Left kidney (tissue), 2 donors: ENCODE results near the gene PRRC2C. TPM values are rescaled to one million over a fixed set of nuclear protein-coding genes. Genes with fewer than 3 reads are reported as not detected.
"Not testable (repeated sequence)": the region's sequence is repeated elsewhere in the genome, so short reads cannot be mapped to it uniquely, and the experiment has no call there.

ENCODE experiments used
- DNase-seq: peaks from one replicate; pipeline ENCODE4 v3.0.0-alpha.2; 2013
- polyA plus RNA-seq: library from polyadenylated mRNA; unstranded; fragments of 120-200 nt; gene quantifications from one replicate; pipeline ENCODE4 v1.2.1, GENCODE V29; 2013; ENCODE audit not compliant: insufficient read length

Gene PRRC2C
- polyA plus RNA-seq, 1 donor: 153 TPM

DNA sequence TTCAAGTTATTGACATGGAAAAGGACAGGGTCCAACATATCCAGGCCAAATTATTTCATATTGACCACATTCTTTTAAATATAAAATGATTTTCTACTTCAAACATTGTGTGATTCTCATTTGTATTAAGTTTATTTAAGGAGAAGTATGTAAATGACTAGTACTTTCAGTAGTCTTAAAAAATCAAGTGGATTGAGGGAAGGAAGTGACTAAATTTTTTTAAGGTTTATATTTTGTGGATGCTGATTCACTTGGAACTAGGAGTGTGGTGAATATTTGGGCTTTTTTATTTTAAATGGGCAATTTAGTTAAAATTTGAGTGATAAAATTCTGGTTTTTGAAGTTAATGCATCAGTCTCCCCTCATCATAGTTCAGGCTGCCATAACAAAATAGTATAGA lies 10.1 kb downstream of the PRRC2C start:
- no peak for DNase-seq

DNA sequence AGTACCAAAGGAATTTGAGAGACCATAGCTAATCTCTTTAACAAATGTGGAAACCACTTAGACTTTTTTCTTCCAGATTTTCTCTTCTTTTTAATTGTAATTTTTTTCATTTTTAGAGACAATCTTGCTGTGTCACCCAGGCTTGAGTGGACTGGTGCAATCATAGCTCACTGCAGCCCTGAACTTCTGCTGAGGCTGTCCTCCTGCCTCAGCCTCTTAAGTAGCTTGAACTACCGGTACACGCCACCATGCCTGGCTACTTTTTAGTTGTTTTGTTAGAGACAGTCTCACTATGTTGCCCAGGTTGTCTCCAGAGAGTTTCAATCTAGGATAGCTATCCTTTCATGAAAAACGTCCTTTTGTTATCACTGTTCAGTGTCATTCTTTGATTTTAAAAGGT lies 15.0 kb downstream of the PRRC2C start:
- no peak for DNase-seq

DNA sequence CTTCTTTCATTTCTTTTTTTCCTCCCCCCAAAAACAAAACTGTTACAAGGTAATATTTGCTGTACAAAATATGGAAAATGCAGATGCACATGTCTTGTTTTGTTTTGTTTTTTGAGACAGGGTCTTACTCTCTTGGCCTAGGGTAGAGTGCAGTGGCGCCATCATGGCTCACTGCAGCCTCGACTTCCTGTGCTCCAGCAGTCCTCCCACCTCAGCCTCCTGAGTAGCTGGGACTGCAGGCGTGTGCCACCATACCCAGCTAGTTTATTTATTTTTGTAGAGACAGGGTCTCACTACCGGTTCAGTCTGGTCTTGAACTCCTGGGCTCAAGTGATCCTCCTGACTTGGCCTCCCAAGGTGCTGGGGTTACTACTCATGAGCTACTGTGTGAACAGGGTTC lies 15.5 kb downstream of the PRRC2C start:
- DNase-seq: no peak

DNA sequence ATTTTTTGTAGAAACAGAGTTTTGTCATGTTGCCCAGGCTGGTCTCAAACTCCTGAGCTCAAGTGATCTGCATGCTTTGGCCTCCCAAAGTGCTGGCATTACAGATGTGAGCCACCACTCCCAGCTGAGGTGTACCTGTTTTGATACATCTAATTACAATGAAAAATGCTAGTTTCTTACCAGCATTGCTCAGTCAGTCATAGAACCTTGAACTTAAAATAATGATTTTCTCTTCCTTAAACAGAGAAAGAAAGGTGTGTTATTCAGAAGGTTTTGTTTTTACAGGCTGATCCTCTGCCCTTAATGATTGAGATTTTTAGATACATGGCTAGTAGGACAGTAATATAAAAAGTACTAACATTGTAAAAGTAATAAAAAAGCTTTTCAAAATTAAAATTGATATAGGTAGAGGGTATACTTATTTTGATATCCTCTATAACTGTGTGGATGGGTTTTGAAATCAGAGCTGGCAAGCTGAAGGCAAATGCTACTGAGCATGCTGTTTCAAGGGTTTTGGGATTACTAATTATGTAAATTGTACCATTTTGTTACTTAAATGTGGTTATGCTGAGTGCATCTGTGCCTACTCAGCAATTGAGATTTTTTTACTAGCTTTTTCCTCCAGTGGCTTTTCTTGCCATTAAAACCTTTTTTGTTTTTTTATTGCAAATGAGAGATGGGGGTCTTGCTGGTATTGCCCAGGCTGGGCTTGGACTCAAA lies 16.1 kb downstream of the PRRC2C start:
- DNase-seq: no peak

DNA sequence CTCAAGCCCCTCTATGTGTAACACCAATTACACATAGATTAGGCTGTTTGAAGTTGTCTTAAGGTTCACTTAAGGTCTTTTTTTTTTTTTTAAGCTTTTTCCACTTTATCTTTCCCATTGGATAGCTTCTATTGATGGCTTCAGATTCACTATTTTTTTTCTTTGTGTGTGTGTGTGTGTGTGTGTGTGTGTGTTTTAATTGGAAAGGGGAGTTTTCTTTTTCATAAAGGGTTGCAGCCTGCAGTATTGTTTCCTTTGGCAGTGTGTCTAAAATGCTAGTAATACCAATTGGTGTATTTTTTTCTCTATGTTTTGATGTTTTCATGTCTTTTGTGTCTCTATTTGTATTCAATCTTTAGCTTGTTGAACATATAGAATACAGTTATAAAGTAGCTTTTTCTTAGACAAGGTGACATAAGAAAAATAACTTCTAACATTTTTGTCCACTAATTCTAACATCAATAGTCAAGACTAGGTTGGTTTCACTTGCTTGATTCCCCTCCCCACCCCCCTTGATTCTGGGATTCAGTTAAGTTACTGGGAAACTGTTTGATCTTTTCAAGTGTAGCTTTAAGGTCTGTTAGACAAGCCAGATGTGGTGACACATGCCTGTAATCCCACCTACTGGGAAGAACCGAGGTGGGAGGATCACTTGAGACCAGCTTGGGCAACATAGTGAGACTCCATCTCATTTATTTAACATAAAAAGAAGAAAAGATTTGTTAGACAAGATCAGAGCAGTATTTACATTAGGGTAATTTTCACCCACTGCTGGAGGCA lies 21.4 kb downstream of the PRRC2C start:
- DNase-seq: no peak

DNA sequence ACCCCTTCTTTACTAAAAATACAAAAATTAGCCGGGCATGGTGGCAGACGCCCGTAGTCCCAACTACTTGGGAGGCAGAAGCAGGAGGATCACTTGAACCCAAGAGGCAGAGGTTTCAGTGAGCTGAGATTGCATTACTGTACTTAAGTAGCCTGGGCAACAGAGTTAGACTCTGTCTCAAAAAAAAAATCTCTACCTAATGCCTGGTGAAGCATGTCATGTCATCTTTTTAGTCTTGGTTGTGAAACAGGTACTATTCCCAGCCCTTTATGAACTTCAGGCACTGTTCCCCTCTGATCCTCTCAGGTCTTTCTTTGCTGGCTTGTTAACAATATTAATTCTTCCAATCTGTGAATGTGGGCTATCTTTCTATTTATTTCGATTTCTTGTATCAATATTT lies 22.1 kb downstream of the PRRC2C start:
- no peak for DNase-seq

DNA sequence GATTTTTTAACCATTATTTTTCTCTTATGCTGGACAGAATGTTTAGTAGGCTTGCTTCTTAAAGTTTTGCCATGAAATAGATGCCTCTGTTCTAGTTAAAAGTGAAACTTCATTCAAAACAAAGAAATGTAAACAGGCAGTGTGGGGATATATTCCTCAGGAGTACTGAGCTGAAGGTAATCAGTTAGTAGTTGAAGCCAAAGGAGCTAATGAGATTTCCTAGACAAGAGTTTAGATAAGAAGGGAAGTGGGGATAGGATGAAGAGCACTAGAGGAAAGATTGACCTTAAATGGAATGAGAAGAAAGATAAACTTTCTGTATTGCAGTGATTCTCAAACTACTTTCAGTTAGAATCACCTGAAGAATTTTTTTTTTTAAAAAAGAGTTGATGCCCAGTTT lies 23.9 kb downstream of the PRRC2C start:
- no peak for DNase-seq

DNA sequence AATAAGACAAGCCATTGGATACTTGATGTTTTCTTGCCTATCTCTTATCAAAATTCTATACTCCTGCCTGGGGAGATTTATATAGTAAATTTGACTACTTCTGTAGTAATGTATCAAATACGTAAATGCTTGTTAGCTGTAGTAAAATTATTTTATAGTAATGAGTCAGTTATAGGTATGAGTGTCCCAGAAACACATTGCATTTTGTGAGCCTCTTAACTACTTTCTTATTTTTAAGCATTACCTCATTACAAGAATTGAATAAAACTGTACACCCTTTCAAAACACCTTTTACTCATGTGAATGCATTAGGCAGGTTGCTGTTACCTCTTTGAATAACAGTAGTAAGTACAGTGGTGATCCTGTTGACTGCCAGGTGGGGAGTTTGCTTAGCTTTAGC lies 28.4 kb downstream of the PRRC2C start:
- DNase-seq: no peak

DNA sequence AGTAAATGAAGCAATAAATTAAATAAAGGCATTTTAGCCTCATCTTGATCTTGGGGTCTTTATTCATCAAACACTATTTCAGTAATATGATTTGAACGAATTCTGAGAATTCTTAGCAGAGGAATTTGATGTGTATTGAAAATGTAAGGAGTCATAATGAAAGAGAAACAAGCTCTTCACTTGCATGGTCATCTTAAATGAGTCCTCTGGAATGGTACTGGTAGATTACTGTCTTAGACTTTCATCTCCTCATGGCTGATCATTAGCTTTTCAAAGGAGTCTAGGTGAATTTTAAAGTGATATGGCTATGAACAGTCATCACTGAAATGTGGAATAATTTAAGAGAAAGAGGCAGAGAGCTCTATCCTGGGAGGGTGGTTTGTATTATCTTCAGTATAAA lies 30.0 kb downstream of the PRRC2C start:
- no peak for DNase-seq

DNA sequence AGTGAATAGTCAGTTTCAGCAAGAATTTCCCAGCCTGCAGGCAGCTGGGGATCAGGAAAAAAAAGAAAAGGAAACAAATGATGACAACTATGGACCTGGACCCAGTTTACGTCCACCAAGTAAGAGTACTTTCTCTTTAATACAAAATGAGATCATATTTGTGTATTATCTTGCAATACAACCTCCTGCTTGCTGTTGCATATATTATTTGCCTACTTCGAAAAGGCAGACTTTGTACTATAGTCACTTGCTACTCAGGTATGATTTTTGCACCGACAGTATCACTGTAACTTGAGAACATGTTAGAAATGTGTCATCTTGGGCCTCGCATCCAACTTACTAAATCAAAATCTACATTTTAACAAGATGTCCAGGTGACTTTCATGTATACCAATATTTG lies 30.4 kb downstream of the PRRC2C start:
- no peak for DNase-seq

DNA sequence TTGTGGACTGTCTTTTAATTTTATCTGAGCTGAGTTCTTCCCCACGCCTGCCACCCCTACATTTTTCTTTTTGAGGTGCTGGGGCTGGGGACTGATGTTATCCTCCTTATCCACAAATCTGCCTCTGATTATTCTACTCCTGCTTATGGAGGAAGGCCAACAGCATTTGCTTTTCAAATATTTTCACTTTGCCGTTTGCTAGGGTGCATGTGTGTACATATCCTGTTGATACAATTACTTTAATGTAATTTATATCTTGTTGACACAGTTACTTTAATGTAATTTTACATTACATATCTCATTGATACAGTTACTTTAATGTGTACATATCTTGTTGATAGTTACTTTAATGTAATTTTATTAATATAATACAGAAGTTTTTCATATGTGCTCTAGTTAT lies 36.2 kb downstream of the PRRC2C start:
- no peak for DNase-seq

DNA sequence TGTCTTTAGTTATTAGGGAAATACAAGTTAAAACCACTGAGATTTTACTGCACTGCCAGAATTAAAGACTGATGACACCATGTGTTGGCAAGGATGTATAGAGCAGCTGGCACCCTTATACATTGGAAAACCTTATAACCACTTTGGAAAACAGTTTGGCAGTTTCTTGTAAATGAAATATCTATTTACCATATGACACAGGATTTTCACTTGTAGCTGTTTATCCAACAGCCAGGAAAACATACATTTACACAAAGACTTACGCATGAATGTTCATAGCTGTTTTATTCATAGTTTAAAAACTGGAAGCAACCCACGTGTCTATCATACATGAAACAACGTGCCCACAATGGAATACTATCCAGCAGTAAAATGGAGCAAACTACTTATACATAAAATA lies 45.3 kb downstream of the PRRC2C start:
- no peak for DNase-seq

DNA sequence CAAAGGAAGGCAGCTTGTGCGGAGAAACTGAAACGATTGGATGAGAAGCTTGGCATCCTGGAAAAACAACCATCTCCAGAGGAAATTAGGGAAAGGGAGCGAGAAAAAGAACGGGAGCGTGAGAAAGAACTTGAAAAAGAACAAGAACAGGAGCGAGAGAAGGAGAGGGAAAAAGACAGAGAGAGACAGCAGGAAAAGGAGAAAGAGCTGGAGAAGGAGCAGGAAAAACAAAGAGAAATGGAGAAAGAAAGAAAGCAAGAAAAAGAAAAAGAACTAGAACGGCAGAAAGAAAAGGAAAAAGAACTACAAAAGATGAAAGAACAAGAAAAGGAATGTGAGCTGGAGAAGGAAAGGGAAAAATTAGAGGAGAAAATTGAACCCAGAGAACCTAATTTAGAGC lies 47.2 kb downstream of the PRRC2C start:
- DNase-seq: no peak

DNA sequence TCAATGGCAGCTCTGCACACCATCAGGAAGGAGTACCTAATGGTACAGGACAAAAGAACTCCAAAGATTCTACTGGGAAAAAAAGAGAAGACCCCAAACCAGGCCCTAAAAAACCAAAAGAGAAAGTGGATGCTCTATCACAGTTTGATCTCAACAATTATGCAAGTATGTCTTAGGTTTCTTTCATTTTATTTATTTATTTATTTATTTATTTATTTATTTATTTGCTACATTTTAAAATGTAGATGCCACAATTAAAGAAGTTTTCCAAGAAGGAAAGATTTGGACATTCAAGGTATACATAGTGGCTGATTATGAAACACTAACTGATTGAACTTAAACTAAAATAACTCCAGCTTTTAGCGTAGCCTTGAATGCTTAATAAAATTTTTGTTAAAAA lies 60.2 kb downstream of the PRRC2C start:
- DNase-seq: no peak

DNA sequence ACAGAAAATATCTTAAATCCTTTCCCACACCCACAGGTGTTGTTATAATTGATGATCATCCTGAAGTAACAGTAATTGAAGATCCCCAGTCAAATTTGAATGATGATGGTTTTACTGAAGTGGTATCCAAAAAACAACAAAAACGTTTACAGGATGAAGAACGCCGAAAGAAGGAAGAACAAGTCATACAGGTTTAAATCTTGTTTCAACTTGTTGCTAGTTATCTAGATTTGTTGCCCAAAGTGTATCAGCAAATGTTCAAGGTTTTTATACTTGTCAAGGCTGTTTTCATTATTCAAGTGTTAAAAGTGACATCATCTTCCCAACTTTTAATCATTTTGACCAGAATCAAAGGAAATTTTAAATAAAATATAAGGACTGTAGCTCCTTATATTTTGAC lies 64.7 kb downstream of the PRRC2C start:
- DNase-seq: no peak

DNA sequence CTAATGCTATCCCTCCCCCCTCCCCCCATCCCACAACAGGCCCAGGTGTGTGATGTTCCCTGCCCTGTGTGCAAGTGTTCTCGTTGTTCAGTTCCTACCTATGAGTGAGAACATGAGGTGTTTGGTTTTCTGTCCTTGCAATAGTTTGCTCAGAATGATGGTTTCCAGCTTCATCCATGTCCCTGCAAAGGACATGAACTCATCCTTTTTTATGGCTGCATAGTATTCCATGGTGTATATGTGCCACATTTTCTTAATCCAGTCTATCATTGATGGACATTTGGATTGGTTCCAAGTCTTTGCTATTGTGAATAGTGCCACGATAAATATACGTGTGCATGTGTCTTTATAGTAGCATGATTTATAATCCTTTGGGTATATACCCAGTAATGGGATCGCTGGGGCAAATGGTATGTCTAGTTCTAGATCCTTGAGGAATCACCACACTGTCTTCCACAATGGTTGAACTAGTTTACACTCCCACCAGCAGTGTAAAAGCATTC lies 65.3 kb downstream of the PRRC2C start:
- DNase-seq: not testable (repeated sequence)

DNA sequence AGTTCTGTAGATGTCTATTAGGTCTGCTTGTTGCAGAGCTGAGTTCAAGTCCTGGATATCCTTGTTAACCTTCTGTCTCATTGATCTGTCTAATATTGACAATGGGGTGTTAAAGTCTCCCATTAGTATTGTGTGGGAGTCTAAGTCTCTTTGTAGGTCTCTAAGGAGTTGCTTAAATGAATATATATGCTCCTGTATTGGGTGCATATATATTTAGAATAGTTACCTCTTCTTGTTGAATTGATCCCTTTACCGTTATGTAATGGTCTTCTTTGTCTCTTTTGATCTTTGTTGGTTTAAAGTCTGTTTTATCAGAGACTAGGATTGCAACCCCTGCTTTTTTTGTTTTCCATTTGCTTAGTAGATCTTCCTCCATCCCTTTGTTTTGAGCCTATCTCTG lies 68.6 kb downstream of the PRRC2C start:
- DNase-seq: not testable (repeated sequence)

DNA sequence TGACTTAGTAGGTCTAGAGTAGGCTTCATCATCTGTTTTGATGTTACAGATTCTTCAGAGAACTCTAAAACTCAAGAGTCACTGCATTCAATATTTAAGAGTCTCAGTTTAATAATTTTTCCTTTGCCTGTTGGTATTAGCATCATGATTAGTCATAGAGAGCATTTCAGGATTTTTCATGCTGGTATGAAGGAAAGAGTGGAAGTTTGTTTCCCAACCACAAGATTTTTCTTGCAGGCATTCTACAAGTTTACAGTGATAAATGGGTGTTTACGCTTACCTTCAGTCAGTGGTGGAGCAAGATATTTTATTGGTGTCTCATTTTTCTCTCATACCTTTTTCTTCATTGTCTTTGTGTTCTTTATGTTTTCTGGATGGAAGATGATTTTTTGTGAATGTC lies 78.3 kb downstream of the PRRC2C start:
- DNase-seq: no peak

DNA sequence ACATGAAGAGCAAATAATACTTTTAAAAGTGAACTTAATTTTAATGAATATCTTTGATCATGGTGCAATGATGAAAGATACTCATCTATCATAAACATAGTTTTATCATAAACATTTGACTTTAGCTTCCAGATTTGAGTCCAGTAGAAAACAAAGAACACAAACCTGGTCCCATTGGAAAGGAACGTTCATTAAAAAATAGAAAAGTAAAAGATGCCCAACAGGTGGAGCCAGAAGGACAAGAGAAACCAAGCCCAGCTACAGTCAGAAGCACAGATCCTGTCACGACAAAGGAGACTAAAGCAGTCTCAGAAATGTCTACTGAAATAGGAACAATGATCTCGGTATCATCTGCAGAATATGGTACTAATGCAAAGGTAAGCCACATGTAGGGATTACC lies 81.1 kb downstream of the PRRC2C start:
- no peak for DNase-seq

DNA sequence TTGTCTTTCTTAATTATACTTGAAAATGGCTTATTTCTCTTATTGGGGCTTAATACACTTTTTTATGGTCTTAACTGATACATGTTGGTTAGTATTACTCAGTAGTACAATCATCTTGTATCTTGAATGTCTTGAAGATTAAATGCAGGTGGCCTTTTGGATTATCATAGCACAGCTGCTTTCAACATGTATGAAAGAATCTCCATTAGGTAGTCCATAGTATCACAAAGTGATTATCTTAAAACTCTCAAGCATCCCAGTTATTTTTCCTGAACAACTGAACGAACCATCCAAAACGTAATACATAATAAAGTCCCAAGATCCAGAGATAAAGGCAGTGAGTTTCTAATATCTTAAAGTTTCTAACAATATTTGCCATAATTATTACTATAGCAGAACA lies 85.0 kb downstream of the PRRC2C start:
- no peak for DNase-seq

DNA sequence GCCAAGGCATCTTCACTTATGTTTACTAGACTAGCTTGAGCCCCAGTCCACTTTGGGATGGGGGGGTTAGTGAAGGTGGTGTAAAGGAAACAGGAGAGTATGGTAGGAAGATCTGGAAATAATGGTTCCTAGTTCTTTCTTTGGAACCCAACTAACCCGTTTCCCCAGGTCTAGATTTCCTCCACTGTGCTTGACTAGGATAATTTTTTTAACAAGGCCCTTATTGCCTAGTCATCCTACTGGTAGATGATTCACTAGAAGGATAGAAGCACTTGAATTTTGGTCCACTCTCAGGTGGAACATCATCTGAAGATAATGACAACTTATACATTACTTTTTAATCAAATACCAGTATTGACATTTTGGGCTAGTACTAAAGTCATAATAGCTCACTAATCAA lies 90.8 kb downstream of the PRRC2C start:
- DNase-seq: no peak

DNA sequence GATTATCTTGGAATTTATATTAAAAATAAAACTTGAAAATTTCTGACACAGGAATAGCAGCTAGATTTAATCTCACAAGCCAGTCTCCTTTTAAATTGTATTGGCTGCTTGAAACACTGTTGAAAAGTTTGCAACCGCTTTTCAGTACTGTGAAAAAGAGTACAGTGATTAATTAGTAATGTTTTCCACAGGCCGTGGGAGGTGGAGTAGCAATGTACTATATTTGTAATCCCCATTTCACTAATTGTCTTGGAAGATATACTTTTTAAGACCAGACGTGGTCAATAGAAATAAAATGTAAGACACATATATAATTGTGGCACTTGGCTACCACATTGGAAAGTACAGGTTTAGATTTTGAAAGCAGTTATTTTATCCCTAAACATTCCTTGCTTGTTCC lies 95.9 kb downstream of the PRRC2C start:
- no peak for DNase-seq

DNA sequence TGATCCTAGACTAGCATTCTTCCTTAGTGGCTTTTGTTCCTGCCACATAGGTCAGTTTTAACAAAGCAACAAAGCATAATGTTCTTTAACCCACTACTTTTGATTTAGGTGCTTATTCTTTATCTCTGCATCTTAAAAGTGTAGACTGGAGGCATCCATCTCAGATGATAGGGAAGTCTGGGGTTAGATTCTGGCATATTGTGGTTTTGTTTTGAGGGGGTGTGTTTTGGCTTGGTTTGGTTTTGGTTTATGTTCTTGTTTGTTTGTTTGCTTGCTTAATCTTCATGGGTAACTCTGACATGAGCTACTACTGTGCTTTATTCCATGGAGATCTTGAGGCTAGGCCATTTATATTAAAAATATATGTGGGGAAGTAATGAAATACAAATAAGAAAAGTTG lies 96.4 kb downstream of the PRRC2C start:
- no peak for DNase-seq

DNA sequence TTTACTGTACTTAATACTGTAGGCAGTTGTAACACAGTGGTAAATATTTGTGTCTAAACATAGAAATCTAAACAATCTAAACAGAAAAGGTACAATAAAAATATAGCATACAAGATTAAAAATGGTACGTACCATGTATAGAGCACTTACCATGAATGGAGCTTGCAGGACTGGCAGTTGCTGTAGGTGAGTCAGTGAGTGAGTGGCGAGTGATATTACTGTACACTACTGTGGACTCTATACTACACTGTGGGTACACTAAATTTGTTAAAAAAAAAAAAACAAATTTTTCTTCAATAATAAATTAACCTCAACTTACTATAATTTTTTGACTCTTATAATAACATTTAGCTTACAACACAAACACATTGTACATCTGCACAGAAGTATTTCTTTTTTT lies 97.3 kb downstream of the PRRC2C start:
- no peak for DNase-seq
